GM18861 (cell line): Measurements from ENCODE around the gene PTAR1.

Experiments used
- ATAC-seq: cut with Tn5 transposase; IDR thresholded peaks from one replicate; pipeline ENCODE4 v1.9.1; 2021; ENCODE audit not compliant: unreplicated experiment

PTAR1 gene

GRCh38 chr9:69753830-69754229 lies 6.0 kb downstream of the PTAR1 start:
- no peak for ATAC-seq

GRCh38 chr9:69750085-69750484 lies 9.7 kb downstream of the PTAR1 start:
- ATAC-seq, result no peak

DNA sequence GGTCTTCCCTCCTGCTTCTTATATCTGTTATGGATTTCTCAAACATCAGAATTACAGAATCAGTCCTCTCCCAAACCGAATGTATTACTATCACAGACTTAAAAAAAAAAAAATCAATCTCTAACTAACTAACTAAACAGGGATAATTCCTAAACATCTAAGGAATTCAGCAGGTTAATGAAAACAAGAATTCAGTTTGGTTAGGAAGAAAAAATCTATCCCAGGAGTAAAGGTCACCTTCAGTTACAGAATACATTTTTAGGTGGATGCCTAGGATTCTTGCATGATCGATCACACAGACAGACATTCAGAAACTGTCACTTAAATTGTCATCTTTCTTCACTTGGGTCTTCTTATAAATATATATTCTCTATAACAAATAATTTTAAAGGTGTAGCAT lies 11.5 kb downstream of the PTAR1 start:
- no peak for ATAC-seq

GRCh38 chr9:69746859-69747560 lies 12.8 kb downstream of the PTAR1 start:
- ATAC-seq, result no peak

- no peak for ATAC-seq
Observed at GRCh38 chr9:69745716-69746437, 13.9 kb downstream of the PTAR1 start.

- no peak for ATAC-seq
Observed at GRCh38 chr9:69744688-69745380, 15.0 kb downstream of the PTAR1 start.

GRCh38 chr9:69743930-69744329 lies 15.9 kb downstream of the PTAR1 start:
- no peak for ATAC-seq

DNA sequence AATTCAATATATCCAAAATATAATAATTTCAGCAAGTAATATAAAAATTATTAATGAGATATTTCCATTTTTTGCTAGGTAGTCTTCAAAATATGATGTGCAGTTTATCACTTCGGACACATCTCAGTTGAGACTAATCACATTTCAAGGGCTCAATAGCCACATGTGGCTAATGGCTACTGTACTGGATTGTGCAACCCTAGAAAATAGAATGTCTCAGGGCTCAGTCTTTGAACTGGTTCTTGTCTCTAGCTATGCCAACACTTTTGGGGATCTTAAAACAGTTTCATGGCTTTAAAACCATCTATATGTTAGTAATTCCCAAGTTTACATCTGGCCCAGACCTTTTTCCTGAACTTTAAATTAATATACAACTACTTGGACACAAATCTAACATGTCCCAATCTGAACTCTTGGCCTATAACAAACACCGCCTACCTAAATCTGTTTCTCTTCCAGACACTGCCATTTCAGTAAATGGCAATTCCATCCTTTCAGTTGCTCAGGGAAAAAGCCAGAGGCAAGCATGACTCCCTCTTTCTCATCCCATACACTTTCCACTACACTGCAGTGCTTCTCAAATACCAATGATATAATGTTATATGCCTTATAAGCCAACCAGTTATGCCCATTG lies 18.8 kb downstream of the PTAR1 start:
- no peak for ATAC-seq

- ATAC-seq, result no peak
Observed at GRCh38 chr9:69731348-69731747, 28.5 kb downstream of the PTAR1 start.

DNA sequence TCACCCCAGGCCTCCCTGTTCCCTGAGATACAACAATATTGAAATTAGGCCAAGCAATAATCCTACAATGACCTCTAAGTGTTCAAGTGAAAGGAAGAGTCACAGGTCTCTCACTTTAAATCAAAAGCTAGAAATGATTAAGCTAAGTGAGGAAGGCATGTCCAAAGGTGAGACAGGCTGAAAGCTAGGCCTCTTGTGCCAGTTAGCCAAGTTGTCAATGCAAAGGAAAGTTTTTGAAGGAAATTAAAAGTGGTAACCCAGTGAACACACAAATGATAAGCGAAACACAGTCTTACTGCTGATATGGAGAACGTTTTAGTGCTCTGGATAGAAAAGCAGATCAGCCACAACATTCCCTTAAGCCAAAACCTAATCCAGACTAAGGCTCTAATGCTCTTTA lies 39.8 kb downstream of the PTAR1 start:
- no peak for ATAC-seq

DNA sequence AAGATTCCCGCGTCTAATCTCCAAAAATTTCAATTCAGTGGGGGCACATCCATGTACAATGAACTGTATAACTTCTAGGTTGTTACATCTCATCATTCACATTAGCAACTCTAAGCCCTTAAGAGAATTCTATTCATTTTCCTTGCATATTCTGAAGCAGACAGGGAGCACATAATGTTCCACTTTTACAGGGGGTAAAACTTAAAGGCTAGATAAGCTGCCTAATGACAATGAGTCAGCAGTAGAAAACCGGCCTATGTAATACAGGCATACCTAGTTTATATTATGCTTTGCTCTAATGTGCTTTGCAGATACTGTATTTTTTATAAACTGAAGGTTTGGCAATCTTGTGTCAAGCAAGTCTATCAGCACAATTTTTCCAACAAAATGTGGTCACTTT lies 40.4 kb downstream of the PTAR1 start:
- ATAC-seq, result no peak

GRCh38 chr9:69718218-69718617 lies 41.6 kb downstream of the PTAR1 start:
- no peak for ATAC-seq

- ATAC-seq, result no peak
Observed at GRCh38 chr9:69715825-69716224, 44.0 kb downstream of the PTAR1 start.

GRCh38 chr9:69715096-69715495 lies 44.7 kb downstream of the PTAR1 start:
- no peak for ATAC-seq

- no peak for ATAC-seq
Observed at GRCh38 chr9:69697475-69697874, 62.3 kb downstream of the PTAR1 start.

DNA sequence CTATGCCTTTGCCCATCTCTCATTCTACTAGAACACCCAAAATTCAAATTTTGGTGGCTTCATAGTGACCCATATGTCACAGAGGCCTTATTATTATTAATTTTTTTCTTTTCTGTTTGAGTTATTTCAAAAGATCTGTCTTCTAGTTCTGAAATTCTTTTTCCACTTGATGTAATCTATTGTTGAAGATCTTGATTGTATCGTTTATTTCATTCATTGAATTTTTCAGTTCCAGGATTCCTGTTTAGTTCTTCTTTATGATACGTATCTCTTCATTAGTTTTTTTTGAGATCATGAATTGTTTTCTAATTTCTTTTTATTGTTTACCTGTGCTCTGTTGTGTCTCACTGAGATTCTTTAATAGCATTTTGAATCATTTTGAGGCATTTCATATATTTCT lies 63.0 kb downstream of the PTAR1 start:
- ATAC-seq, result no peak

- no peak for ATAC-seq
Observed at GRCh38 chr9:69689991-69690538, 69.7 kb downstream of the PTAR1 start.

- no peak for ATAC-seq
Observed at GRCh38 chr9:69683927-69684326, 75.9 kb downstream of the PTAR1 start.

DNA sequence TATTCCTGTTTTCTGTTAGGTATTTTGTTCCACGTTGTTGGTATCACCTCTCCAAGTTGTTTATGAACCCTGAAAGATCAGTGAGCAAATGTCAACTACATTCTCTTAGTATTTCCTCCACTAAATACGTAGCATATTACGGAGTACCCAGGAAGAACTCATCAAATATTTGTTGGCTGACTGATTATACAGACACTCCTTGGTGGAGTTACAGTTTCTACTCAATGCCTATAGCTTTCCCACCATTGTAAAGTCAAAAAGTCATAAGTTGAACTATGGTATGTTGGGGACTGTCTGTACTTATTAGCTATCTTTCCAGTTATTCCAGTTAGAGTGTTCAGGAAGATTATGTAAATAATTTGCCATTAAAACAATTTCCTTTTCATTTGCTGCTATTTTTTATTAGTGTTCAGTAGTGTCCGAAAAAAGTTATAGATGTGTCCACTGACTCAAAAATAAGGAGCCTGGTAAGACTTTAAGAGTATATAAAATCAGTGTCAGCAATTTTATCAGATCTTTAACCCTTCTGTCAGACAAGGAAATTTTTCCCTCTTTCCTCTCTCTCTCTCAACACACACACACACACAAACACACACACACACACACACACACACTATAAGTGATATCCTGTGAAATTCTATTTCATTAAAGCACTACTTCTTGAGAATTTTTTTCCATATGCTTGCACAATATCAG lies 80.8 kb downstream of the PTAR1 start:
- ATAC-seq, result no peak

DNA sequence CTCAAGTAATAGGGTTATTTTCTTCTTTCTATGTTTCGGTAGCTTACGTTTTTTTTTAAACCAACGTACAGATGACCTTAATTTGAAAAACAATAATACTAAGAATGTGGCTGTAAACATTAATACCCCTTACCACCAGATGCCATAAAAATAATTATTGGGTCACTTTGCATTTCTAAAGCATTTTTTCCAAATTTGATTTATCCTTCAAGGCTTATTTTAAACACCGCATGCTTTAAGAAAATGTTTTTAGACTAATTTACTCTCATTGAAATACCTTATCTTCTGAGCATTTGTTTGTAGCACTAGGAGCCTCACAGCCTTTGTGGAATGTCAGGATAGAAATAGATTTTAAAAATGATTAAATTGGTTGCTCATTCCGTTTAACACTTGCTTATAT lies 81.9 kb downstream of the PTAR1 start:
- no peak for ATAC-seq

GRCh38 chr9:69675563-69675962 lies 84.2 kb downstream of the PTAR1 start:
- no peak for ATAC-seq
